MM.1S (cell line): ENCODE data around the gene DLGAP1.

Experiments
- DNase-seq: peaks from one replicate; pipeline ENCODE4 v3.0.0-alpha.2; 2015
- H2AFZ ChIP-seq: fragments of 300-600 bp; sonication (generic); 2 replicates; pipeline ENCODE4 v1.6.0; 2016; ENCODE audit warnings: antibody characterized with exemption, low read length
- H3F3A ChIP-seq: fragments of 300-600 bp; sonication (generic); 2 replicates; pipeline ENCODE4 v1.6.1; 2016; ENCODE audit warnings: mild to moderate bottlenecking, antibody characterized with exemption, low read length, moderate library complexity, mixed read lengths; ENCODE audit not compliant: insufficient read depth
- H3K27ac ChIP-seq: fragments of 300-600 bp; sonication (generic); 2 replicates; pipeline ENCODE4 v1.5.1; 2016; ENCODE audit warnings: mild to moderate bottlenecking, low read length
- H3K27me3 ChIP-seq: fragments of 300-600 bp; sonication (generic); replicated peaks from 2 replicates; pipeline ENCODE4 v1.6.0; 2016; ENCODE audit warnings: low read length; ENCODE audit not compliant: insufficient read depth
- H3K36me3 ChIP-seq: fragments of 300-600 bp; sonication (generic); replicated peaks from 2 replicates; pipeline ENCODE4 v1.6.1; 2016; ENCODE audit warnings: mild to moderate bottlenecking, low read length, mixed read lengths; ENCODE audit not compliant: insufficient read depth
- H3K4me1 ChIP-seq: fragments of 300-600 bp; sonication (generic); 2 replicates; pipeline ENCODE4 v1.6.1; 2016; ENCODE audit warnings: low read length, mixed read lengths
- H3K4me2 ChIP-seq: fragments of 300-600 bp; sonication (generic); 2 replicates; pipeline ENCODE4 v1.6.0; 2016; ENCODE audit warnings: low read depth, low read length
- H3K4me3 ChIP-seq: fragments of 300-600 bp; sonication (generic); 2 replicates; pipeline ENCODE4 v1.5.1; 2016; ENCODE audit warnings: low read length, mixed read lengths
- H3K79me2 ChIP-seq: fragments of 300-600 bp; sonication (generic); 2 replicates; pipeline ENCODE4 v1.6.1; 2016; ENCODE audit warnings: mixed run types, low read length, mixed read lengths
- H3K9ac ChIP-seq: fragments of 300-600 bp; sonication (generic); 2 replicates; pipeline ENCODE4 v1.6.1; 2016; ENCODE audit warnings: low read length, mixed read lengths
- H3K9me2 ChIP-seq: fragments of 300-600 bp; sonication (generic); replicated peaks from 2 replicates; pipeline ENCODE4 v1.6.1; 2016; ENCODE audit warnings: mild to moderate bottlenecking, low read length, mixed read lengths; ENCODE audit not compliant: insufficient read depth
- H3K9me3 ChIP-seq: fragments of 300-600 bp; sonication (generic); replicated peaks from 2 replicates; pipeline ENCODE4 v1.6.1; 2016; ENCODE audit warnings: mild to moderate bottlenecking, low read length, mixed read lengths; ENCODE audit not compliant: insufficient read depth
- H4K20me1 ChIP-seq: fragments of 300-600 bp; sonication (generic); 2 replicates; pipeline ENCODE4 v1.6.1; 2016; ENCODE audit warnings: mild to moderate bottlenecking, low read length, moderate library complexity, mixed read lengths; ENCODE audit not compliant: insufficient read depth
- EZH2 ChIP-seq: fragments of 300-600 bp; sonication (generic); optimal IDR thresholded peaks from 2 replicates; pipeline ENCODE3; 2017; ENCODE audit warnings: low read depth, mild to moderate bottlenecking, antibody characterized with exemption, low read length, mixed read lengths
- EZH2phosphoT487 ChIP-seq: fragments of 300-600 bp; sonication (generic); IDR thresholded peaks from 2 replicates; pipeline ENCODE4 v1.6.1; 2018; ENCODE audit warnings: antibody characterized with exemption, low read length
- TF ChIP-seq, protein P1 (sequence below): fragments of 300-600 bp; sonication (generic); IDR thresholded peaks from 2 replicates; pipeline ENCODE4 v1.5.1; 2016; ENCODE audit warnings: antibody characterized with exemption, low read length, mixed read lengths

DLGAP1 gene

DNA sequence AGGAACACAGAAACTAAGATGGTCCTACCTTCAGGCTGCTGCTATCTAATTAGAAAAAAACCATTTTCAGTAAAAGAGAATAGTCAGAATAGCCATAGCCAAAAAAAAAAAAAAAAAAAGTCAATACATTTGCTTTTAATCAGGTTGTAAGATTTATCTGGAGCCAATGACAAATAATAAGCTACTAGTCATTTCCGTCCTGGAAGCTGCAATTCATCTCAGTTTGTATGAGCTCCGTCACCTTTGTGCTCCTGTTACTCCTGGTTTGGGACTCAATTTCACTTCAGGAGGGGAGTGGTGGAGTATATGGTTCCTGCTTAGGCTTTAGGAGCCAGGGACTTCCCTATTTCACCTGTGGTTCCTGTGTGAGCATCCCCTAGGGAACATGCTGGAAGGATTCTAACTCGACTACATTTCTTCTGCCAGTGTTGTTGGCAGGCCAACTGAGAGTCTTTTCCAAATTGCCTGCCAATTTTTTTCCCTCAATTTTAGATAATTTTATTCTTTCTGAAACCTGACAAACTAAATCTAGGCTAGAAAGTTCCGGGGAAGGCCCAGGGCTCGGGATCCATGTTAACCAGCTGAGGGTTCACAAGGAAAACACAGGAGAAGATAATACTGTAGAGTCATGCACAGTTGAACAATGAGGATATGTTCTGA lies 481.8 kb downstream of the DLGAP1 start:
- no peaks in the 10 kb centered on the region for H3F3A ChIP-seq
- no peak overlapping the region for H3K4me2 ChIP-seq
- no peak overlapping the region for H3K4me3 ChIP-seq
- H2AFZ ChIP-seq, result no peak overlapping the region
- no peaks in the 10 kb centered on the region for H3K36me3 ChIP-seq
- H3K9me2 ChIP-seq, result no peaks in the 10 kb centered on the region
- H3K27ac ChIP-seq, result no peak overlapping the region
- H3K9ac ChIP-seq, result no peak overlapping the region
- no peaks in the 10 kb centered on the region for H3K9me3 ChIP-seq
- no peak for TF ChIP-seq EZH2phosphoT487
- no peak for TF ChIP-seq EZH2
- TF ChIP-seq, protein P1, sequence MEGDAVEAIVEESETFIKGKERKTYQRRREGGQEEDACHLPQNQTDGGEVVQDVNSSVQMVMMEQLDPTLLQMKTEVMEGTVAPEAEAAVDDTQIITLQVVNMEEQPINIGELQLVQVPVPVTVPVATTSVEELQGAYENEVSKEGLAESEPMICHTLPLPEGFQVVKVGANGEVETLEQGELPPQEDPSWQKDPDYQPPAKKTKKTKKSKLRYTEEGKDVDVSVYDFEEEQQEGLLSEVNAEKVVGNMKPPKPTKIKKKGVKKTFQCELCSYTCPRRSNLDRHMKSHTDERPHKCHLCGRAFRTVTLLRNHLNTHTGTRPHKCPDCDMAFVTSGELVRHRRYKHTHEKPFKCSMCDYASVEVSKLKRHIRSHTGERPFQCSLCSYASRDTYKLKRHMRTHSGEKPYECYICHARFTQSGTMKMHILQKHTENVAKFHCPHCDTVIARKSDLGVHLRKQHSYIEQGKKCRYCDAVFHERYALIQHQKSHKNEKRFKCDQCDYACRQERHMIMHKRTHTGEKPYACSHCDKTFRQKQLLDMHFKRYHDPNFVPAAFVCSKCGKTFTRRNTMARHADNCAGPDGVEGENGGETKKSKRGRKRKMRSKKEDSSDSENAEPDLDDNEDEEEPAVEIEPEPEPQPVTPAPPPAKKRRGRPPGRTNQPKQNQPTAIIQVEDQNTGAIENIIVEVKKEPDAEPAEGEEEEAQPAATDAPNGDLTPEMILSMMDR, result no peak
- H3K79me2 ChIP-seq, result no peaks in the 10 kb centered on the region
- no peaks in the 10 kb centered on the region for H3K4me1 ChIP-seq
- no peaks in the 10 kb centered on the region for H3K27me3 ChIP-seq
- no peak for DNase-seq
- no peaks in the 10 kb centered on the region for H4K20me1 ChIP-seq

DNA sequence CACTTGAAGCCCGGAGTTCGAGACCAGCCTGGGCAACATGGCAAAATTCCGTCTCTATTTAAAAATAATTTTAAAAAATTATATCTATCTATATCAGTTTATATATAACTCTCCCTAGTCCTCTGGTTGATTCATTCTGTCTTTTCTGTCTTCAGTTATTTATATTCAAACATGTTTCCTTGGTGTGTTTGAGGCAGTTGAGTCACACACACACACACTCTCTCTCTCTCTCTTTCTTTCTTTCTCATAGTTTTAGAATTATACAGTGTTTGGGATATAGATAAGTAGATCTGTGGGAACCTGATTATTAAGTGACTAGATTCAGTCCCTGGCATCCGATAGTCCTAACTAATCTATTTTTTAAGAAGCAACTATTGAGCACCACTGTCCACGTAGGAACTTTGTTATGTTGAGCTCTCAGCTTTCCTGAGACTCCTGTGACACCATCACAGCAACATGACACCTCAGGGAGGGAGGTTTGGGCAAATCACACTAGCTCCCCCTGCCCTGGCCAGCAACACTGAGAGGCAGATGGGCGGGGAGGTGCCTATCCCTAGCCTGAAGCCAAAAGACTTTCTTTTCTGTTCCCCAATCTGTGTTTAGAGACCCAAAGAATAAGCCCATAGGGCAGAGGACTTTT lies 482.7 kb downstream of the DLGAP1 start:
- H3K4me3 ChIP-seq, result no peak overlapping the region
- no peaks in the 10 kb centered on the region for H3K9me2 ChIP-seq
- no peak overlapping the region for H2AFZ ChIP-seq
- H3K4me1 ChIP-seq, result no peaks in the 10 kb centered on the region
- no peak for TF ChIP-seq EZH2
- TF ChIP-seq, protein P1, result no peak
- no peak for TF ChIP-seq EZH2phosphoT487
- no peak for DNase-seq
- no peaks in the 10 kb centered on the region for H4K20me1 ChIP-seq
- H3K27ac ChIP-seq, result no peak overlapping the region
- H3K27me3 ChIP-seq, result no peaks in the 10 kb centered on the region
- H3K36me3 ChIP-seq, result no peaks in the 10 kb centered on the region
- H3K4me2 ChIP-seq, result no peak overlapping the region
- H3K9me3 ChIP-seq, result no peaks in the 10 kb centered on the region
- no peaks in the 10 kb centered on the region for H3F3A ChIP-seq
- no peaks in the 10 kb centered on the region for H3K79me2 ChIP-seq
- no peak overlapping the region for H3K9ac ChIP-seq

DNA sequence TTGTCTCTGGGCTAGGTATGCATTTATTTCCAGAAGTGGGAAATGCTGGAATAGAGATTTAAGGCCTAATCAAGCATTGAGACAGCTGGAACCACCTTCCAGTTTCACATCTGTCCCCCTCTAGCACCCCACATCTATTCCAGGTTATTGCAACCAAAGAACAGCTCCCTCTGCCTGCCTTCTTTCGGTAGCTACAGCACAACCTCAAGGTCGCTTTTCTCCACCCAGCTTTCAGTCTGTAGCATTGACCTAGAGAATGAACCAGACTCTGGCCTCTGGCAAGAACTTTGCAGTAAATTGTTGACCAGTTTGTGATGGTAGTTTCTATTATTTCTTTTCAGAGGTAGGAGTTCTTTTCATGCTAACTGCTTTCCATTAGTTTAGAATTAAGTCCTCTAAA lies 484.2 kb downstream of the DLGAP1 start:
- H3F3A ChIP-seq, result no peaks in the 10 kb centered on the region
- no peak overlapping the region for H2AFZ ChIP-seq
- H3K9ac ChIP-seq, result no peak overlapping the region
- no peaks in the 10 kb centered on the region for H3K4me1 ChIP-seq
- no peak for DNase-seq
- TF ChIP-seq, protein P1, result no peak
- no peak for TF ChIP-seq EZH2
- TF ChIP-seq EZH2phosphoT487, result no peak
- H4K20me1 ChIP-seq, result no peaks in the 10 kb centered on the region
- no peak overlapping the region for H3K4me2 ChIP-seq
- no peaks in the 10 kb centered on the region for H3K9me2 ChIP-seq
- H3K36me3 ChIP-seq, result no peaks in the 10 kb centered on the region
- H3K9me3 ChIP-seq, result no peaks in the 10 kb centered on the region
- H3K79me2 ChIP-seq, result no peaks in the 10 kb centered on the region
- no peaks in the 10 kb centered on the region for H3K27me3 ChIP-seq
- H3K4me3 ChIP-seq, result no peak overlapping the region
- H3K27ac ChIP-seq, result no peak overlapping the region
